NCI-H526 treated with DMSO at 0.1 percent for 48 hours (cell line): Measurements from ENCODE around the gene CCL24.
"Not testable (repeated sequence)": the region's sequence is repeated elsewhere in the genome, so short reads cannot be mapped to it uniquely, and the experiment has no call there.

Source experiments
- DNase-seq: peaks from one replicate; lab custom pipeline; 2025; lab: John Stamatoyannopoulos, UW

CCL24 gene

DNA sequence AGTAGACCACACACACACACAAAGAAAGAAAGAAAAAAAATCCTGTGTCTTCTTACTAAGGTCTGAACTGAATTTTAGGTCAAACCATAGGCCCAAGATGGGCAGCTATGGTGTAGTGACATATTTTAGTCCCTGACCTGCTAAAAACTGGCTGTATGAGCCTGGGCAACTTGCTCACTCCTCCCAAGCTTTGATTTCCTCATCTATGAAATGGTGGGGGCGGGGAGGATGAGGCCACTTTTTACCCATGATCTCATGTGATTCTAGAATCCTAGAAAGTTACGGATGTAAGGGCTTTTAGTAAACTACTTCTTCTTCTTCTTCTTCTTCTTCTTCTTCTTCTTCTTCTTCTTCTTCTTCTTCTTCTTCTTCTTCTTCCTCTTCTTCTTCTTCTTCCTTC is 6.1 kb upstream of the CCL24 start:
- DNase-seq, result no peak

DNA sequence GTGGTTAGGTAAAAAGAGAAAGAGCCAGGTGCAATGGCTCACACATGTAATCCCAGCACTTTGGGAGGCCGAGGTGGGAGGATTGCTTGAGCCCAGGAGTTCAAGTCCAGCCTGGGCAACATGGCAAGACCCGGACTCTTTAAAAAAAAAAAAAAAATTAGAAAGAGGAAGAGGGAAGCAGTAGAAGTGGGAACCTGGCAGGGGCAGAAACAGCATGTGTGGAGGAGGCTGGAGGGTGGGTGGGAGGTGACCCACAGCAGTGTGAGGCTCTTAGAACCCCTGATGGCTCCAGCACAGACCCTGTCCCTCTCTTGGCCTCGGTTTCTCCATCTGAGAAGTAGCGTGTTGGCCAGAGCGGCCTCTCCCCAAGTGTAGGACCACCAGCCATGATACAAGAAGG is 4.9 kb upstream of the CCL24 start:
- DNase-seq, result no peak

DNA sequence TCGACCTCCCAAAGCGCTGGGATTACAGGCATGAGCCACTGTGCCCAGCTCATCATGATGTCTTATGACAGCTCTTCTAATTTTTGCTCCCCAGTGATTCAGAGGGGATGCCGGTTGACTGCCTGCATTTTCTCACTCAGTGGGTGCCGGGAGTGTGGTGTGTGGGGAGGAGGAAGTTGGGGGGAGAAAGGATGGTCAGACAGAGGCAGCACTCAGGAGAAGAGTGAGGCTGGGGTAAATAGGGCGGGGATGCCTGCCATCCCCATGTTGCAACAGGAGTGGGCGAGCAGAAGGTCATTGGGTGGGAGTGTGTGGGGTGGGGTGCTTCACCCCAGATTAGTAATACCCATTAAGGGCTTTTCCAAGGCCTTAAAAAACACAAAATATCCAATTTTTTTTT is 3.5 kb upstream of the CCL24 start:
- DNase-seq, result no peak

DNA sequence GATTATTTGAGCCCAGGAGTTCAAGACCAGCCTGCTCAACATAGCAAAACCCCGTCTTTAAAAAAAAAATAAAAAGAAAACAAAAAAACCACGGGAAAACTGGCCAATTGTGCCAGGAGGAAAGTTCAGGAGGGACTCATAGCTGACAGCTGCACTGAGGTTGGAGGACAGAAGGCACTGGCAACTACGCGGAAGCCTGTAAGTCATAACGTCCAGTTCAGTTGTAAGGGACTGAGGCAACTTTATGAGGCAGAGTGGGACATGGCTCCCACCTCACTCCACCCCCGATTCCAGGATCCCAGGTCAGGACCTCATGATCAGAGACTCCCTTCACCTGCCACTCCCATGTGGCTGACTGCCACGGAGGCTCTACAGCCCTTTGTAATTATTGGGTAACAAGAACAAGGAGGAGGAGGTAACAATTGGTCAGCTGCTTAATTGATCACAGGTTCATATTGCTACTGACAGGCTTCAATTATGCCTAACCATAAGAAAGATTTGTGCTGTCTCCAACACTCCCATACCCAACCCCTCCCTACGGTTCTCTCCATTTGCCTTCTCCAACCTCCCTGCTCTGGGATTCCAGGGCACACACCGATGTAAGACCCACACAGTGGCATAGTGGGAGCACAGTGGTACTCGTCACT is 1.9 kb upstream of the CCL24 start:
- no peak for DNase-seq

DNA sequence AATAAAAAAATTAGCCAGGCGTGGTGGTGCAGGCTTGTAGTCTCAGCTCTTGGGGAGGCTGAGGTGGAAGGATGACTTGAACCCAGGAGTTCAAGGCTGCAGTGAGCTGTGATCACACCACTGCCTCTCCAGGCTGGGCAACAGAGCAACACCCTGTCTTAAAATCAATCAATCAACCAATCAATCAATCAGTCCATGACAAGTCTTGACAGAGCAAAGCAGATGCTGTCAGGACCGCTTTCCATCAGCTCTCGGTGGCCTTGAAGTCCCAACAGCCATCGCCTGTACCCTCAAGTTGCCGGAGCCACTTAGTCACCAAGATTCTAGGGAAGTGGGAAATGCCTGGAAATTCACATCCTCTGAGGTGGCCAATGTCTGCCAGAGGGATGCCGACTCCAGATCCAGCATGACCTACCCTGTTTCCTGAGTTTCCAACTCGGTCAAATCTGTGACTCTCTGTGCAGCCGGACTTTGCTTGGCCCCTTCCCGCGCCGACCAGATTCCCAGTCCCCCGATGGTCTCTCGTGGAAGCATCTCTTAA is 871 bp upstream of the CCL24 start:
- no peak for DNase-seq

DNA sequence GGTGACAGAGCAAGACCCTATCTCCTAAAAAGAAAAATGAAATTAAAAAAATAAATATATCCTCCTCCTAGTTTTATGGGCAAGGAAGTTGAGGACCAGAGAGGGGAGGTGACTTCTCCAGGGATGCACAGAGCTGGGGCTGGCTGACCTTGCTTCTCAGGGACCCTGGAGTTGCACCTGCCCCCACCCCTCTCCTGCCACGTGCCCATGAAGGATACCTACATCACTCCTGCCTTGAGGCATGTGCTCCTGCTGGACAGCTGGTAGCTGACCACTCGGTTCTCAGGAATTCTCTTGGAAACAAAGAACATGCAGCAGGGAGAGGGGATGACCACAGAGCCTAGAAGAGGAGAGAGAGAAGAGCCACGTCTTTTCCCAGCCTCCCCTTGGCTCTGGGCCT is 522 bp downstream of the CCL24 start:
- no peak for DNase-seq

DNA sequence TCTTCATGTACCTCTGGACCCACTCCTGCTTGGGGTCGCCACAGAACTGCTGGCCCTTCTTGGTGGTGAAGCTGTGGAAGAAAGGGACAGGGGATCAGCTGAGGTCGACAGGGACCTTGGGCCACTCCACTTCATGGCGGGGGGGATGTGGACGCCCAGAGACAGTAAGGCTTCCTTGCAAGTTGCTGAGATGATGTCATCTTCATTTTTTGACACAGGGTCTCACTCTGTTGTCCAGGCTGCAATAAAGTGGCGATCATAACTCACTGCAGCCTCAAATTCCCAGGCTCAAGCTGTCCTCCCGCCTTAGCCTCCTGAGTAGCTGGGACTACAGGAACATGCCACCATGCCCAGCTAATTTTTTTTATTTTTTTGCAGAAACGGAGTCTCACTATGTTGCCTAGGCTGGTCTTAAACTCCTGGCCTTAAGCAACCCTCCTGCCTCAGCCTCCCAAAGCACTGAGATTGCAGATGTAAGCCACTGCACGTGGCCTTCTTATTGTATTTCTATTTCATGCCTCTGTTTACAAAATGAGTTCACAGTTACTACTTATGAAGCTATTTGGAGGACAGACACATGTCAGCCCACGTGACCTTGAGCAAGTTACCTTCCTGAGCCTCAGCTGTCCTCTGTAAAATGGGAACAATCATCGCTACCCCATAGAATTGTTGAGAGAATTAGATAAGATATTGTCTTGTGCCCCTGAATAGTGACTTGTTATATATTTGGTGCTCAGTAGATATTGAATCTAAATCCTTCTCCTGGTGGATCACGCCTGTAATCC is 1.5 kb downstream of the CCL24 start:
- no peak for DNase-seq

DNA sequence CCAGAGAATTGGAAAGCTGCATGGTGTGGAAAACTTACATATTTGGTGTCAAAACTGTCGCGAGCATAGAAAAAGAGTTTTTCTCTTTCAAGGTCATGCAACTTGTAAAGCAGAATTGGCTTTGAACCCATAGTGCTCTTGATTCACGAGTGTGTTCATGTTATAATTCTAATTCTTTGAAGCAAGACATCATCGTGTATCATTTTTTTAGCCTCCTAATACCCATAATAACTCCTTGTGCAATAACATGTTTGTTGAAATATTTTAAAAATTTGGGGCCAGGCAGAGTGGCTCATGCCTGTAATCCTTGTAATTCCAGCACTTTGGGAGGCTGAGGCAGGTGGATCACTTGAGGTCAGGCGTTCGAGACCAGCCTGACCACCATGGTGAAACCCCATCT is 4.2 kb downstream of the CCL24 start:
- no peak for DNase-seq

DNA sequence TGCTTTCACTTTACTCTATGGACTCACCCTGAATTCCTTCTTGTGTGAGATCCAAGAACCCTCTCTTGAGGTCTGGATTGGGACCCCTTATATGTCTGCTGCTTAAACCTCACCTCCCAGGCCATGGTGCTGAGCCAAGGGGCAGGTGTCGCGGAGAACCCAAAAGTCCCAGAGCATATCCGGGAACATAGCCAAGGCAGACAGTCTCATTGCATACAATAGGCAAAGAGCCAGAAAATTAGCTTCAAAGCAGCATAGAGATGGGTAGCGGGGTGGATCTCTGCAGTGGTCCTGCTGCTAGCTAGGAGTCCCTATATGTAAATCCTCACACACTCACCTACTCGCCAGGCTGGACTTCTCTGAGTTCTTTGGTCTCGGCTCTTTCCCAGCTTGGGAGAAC is 5.5 kb downstream of the CCL24 start:
- DNase-seq, result no peak

DNA sequence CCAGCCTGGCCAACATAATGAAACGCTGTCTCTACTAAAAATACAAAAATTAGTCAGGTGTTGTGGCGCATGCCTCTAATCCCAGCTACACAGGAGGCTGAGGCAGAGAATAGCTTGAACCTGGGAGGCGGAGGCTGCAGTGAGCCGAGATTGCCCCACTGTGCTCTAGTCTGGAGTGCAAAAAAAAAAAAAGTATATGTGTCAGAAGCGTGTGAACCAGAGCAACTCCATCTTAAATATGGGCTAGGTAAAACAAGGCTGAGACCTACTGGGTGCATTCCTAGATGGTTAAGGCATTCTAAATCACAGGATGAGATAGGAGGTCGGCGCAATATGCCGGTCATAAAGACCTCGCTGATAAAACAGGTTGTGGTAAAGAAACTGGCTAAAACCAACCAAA is 6.2 kb downstream of the CCL24 start:
- no peak for DNase-seq

DNA sequence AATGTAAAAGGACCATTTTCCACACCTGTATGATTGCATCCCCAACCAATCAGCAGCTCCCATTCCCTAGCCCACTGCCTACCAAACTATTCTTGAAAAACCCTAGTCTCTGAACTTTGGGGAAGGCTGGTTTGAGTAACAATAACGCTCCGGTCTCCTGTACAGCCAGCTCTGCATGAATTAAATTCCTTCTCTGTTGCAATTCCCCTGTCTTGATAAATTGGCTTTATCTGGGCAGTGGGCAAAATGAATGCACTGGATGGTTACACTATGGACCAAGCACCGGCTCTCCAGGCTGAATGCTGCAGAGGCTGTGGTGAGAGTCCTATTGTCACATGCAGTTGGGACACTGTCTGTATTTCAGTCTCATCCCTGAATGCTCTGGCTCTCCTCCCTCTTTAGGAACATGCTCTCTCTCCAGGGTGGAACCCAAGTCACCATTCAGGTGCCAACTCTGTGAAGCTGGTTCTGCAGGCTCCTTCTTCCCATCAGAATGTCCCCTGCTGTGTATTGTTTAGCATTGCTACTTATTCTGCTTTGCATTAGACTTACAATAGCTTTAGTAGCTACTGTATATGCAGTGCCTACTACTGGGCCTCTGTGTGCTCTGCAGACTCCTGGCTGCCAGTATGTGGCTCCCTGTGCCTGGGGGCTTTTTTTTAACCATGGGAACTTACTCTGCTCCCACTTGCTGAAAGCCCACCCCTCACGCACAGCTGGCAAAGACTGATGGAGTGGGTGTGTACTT is 6.9 kb downstream of the CCL24 start:
- no peak for DNase-seq

DNA sequence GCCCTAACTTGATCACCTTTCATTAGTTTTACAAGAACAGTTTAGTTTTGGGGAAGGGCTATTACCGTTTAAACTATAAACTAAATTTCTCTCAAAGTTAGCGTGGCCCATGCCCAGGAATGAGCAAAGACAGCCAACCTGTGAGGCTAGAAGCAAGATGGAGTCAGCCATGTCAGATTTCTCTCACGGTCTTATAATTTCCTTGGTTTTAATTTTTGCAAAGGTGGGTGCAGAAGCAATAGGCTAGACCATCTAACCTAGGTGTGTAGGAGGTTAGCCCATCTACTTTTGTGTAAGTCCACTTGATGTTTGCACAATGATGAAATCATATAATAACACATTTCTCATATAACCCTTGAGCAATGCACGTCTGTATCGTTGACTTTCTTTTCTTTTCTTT is 8.9 kb downstream of the CCL24 start:
- DNase-seq, result no peak

DNA sequence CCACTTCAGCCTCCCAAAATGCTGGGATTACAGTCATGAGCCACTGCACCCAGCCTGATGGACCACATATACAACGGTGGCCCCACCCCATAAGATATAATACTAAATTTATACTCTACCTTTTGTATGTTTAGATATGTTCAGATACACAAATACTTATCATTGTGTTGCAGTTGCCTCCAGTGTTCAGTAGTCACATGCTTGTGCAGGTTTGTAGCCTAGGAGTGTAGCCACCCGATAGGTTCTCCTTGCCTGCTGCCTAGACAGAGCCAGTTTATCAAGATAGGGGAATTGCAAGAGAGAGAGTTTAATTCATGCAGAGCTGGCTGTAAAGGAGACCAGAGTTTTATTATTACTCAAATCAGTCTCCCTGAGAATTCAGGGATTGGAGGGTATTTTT is 9.6 kb downstream of the CCL24 start:
- no peak for DNase-seq

DNA sequence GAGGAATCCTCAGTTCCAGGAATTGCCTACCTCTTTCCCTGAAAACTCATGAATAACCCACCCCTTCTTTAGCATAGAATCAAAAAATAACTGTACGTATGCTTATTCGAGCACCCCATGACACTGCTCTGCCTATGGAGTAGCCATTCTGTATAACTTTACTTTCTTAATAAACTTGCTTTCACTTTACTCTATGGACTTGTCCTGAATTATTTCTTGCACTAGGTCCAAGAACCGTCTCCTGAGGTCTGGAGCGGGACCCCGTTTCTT is 11.1 kb downstream of the CCL24 start:
- no peak for DNase-seq

DNA sequence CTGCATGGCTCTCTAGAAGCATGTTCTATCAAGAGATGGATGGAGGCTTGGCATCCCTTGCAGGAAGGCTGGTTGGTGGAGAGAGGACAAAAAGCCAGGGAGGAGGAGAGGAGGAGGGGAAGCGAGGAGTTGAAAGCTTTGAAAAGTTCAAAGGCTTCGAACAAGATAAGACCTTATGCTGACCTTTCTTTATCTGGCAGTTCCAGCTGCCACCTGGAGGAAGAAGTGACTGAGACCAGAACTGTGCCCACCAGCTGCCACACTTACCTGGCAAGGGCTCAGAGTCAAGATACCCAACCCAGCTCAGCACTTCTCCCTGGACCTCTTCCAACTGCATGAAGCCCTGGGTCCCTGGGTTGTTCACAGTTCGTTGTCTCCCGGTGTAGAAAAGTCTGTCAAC is 14.8 kb downstream of the CCL24 start:
- no peak for DNase-seq

DNA sequence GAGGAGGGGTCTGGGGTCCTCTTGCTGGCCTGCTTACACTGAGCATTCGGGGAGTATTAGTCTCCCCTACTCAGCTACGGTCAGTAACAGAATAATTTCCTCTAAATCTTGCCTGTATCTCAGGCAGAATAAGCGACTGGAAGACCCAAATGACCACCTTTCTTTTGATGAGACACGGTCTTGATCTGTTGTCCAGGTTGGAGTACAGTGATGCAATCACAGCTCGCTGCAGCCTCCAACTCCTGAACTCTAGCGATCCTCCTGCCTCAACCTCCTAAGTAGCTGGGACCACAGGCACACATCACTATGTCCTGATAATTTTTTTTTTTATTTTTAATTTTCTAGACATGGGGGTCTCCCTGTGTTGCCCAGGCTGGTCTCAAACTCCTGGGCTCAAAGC is 17.2 kb downstream of the CCL24 start:
- no peak for DNase-seq

DNA sequence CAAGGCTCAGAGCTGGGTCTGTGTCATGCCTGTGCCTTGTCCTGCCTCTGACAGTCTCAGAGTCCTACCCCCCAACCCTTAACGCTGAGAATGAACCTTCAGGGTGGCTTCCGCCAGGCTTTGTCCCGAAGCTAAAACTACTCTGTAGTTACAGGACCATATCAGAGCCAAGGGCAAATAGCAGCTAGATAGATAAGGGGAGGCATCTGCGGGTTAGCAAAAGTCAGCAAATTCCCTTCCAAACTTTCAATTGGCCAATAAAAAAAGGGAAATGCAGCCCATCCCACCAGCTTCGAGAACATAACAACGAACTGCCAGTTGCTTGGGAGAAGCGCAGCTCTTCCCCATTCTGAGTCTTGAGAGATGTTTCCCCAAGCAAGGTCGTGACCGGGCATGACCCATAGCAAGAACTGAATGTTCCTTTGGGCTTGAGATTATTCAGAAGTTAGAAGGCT is 17.7 kb downstream of the CCL24 start:
- no peak for DNase-seq

DNA sequence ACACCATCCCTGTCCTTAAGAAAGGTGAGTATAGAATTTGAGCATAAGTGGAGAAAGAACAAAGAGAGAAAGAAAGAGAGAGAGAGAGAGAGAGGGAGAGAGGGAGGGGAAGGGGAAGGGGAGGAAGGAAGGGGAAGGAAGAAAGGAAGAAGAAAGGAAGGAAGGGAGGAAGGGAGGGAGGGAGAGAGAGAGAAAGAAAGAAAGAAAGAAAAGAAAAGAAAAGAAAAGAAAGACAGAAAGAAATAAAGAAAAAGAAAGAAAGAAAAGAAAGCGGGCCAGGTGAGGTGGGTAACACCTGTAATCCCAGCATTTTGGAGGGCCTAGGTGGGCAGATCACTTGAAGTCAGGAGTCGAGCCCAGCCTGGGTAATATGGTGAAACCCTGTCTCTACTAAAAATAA is 19.9 kb downstream of the CCL24 start:
- no peak for DNase-seq

DNA sequence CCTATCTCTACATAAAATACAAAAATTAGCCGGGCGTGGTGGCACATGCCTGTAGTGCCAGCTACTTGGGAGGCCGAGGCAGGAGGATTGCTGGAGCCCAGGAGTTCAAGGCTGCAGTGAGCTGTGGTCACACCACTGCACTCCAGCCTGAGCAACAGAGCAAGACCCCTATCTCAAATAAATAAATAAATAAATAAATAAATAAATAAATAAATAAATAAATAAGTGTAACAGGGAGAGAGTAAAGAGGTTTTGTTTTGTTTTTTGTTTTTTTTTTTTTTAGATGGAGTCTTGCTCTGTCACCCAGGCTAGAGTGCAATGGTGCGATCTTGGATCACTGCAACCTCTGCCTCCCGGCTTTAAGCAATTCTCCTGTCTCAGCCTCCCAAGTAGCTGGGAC is 21.0 kb downstream of the CCL24 start:
- not testable (repeated sequence) for DNase-seq

DNA sequence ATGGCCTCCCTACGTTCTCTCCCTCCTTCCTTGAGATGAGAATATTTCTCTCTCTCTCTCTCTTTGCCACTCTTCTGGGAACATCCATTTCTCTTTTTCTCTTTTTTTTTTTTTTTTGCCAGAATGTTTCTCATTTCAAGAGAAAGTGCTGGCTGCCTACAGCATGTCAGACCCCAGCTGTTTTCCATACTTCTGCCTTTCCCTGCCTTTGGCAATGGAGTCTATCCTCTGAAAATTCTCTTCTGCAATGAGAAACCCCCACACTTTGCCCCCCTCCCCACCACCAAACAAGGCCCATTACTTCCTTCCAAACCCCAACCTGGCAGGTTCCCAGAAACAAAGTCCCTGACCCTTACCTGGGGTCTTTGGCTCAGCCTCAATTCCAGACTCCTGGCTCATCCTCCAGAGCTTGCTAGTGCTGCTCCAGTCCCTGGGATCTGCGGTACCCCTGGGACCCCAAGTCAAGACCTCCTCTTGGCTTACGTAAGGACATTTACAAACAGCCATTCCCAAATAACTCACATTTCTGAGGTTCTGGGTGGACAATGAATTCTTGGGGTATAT is 24.2 kb downstream of the CCL24 start:
- DNase-seq, result no peak

DNA sequence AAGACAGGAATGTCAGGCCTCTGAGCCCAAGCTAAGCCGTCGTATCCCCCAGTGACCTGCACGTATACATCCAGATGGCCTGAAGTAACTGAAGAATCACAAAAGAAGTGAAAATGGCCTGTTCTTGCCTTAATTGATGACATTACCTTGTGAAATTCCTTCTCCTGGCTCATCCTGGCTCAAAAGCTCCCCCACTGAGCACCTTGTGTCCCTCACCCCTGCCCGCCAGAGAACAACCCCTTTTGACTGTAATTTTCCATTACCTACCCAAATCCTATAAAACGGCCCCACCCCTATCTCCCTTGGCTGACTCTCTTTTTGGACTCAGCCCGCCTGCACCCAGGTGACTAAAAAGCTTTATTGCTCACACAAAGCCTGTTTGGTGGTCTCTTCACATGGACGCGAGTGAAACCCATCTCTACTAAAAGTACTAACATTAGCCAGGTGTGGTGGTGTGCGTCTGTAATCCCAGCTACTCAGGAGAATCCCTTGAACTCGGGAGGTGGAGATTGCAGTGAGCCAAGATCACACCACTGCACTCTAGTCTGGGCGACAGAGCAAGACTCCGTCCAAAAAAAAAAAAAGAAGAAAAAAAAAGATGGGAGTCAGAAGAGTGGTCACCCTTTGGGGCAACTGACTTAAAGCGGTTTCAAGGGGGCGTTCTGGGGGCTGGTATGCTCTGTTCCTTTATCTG is 25.3 kb downstream of the CCL24 start:
- not testable (repeated sequence) for DNase-seq

DNA sequence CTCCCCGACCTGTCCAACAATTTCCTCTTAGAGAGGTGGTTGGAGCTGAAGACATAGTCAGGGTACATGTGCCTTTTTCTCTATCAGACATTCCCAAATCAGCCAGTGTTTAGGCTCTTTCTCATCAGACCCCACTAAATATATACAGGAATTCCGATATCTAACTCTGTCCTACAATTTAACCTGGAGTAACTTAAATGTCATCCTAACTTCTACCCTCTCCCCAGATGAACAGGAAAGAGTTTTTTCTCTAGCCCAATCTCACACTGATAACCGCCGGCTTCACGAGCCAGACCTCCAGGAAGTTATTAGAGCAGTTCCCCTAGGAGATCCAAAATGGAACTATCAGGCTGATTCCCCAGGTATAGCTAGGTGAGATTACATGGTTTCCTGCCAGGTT is 30.5 kb downstream of the CCL24 start:
- not testable (repeated sequence) for DNase-seq
